D341Med (cell line): ENCODE data around the gene JUN.

Experiments
- DNase-seq: peaks from one replicate; pipeline ENCODE4 v3.0.0; 2012; ENCODE audit warnings: low spot score

Gene JUN

DNA sequence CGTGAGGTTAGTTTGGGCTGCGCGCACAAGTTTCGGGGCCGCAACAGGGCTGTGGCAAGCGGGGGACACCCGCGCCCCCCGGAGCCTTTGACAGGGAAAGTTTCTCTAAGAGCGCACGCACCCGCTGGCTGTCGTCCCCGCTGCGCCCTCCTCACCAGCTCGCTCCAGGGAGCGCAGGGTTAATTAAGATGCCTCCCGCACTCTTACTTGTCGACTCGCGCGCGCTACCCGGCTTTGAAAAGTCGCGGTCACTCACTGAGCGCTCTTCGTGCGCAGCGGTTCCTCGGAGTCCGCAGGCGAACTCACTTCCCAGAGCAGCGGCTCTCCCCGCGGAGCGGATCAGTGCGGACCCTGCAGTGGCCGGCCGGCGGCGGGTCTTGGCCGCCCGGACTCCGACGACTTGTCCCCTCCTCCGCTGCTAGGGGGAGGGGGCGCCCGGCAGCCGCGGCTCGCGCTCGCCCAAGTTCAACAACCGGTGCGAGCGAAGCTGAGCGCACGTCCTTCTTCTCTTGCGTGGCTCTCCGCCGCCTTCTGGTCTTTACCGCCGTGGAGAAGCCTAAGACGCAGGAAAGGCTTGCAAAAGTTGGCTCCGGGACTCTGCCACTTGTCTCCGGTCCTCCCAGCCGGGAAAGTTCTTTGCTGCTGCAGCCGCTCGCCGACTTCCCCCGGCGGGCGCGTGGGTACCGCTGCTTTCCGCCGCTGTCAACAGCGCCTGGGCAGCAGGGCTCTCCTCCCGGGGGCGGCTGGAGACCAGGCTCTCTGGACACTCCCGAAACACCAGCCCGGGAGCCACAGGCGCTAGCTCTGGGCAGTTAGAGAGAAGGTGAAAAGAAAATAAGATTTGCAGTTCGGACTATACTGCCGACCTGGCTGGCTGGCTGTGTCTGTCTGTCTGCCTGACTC, 506 bp downstream of the JUN start:
- peak; percentile 46 for DNase-seq

- peak; percentile 58 for DNase-seq
Observed at GRCh38 chr1:58782178-58783089, 1.4 kb downstream of the JUN start.

- peak; percentile 66 for DNase-seq
Observed at GRCh38 chr1:58781541-58782177, 2.2 kb downstream of the JUN start.

- no peak for DNase-seq
Observed at GRCh38 chr1:58780836-58781452, 2.9 kb downstream of the JUN start.

DNA sequence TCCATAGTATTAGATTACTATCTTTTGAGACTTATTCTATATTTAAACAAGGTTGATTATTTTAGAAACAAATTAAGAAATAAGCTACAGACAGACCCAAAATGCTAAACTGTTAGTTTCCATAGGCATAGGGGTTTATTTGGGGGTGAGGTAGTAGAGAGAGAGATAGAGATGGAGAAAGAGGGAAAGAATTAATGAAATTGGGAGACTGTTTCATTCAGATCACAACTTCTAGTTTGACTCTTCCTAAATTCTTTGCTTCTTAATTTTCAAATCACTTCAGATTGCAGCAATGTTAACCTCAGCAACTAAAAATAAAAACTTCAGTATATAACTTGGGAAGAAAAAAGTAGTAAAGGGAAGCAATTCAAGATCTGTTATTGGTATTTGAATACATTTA, 3.4 kb downstream of the JUN start:
- DNase-seq, result no peak

GRCh38 chr1:58779801-58780382, 4.0 kb downstream of the JUN start:
- DNase-seq, result no peak

GRCh38 chr1:58779059-58779754, 4.6 kb downstream of the JUN start:
- no peak for DNase-seq

DNA sequence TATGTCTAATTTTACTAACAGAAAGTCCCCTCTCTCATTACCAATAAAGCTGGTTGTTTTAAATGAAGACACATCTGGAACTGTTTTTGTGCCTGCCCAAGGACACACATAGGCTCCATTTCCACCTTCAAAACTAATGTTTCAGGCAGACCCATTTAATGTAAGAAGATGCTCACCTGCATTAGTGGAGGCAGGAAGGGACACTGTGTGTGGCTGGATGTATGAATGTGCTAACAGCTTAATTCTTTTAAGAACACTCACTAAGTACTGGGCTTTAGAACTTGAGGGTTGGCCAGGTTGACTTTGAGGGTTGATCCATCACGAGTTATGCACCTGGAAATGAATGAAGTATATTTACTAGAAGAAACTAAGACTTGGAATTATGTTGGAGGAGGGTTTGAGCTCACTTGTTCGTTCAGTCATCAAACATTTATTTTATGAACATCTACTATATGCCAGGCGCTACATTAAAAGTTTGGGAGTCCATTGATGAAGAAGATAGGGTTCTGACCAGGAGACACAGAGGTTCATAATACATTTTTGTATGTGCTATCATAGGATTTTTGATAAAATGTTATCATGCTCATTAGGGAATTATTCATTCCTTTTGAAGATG, 5.4 kb downstream of the JUN start:
- DNase-seq, result no peak

DNA sequence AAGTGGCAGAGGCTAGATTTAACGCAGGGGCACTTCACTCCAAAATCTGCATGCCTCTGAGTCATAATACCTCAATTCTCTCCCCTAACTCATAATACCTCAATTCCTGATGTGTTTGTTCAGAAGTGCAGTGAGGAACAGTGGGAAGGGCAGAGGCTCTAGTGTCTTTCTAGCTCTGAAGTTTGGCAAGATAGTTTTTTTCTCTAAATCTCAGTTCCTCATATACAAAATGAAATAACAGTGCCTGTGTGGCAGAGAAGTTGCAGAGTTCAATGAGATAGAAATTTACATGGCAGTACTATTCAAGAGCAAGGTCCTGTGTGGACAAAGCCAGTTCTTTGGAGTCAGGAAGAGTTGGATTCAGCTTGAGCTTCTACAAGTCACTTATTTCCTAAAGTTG, 9.8 kb downstream of the JUN start:
- DNase-seq, result no peak

DNA sequence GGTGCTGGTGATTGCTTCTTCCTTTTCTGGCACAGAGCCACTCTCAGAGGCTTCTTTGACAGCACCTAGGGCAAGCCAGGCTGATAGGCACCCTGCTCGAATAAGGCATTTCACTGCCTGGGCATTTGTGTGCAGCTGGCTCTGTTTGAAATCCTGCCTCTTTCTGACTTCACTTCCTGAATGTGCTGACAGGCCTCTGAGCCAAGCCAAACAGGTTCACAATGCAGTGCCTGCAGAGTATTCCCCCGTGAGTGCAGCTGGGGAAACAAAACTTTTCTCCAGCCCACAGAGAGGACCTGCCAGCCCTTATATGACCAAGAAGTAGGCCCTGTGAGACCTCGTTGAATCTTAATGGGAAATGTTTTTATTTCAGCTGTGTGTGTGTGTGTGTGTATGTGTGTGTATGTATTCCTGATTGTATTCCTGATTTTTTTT, 10.4 kb downstream of the JUN start:
- no peak for DNase-seq

GRCh38 chr1:58769809-58770320, 14.0 kb downstream of the JUN start:
- no peak for DNase-seq

DNA sequence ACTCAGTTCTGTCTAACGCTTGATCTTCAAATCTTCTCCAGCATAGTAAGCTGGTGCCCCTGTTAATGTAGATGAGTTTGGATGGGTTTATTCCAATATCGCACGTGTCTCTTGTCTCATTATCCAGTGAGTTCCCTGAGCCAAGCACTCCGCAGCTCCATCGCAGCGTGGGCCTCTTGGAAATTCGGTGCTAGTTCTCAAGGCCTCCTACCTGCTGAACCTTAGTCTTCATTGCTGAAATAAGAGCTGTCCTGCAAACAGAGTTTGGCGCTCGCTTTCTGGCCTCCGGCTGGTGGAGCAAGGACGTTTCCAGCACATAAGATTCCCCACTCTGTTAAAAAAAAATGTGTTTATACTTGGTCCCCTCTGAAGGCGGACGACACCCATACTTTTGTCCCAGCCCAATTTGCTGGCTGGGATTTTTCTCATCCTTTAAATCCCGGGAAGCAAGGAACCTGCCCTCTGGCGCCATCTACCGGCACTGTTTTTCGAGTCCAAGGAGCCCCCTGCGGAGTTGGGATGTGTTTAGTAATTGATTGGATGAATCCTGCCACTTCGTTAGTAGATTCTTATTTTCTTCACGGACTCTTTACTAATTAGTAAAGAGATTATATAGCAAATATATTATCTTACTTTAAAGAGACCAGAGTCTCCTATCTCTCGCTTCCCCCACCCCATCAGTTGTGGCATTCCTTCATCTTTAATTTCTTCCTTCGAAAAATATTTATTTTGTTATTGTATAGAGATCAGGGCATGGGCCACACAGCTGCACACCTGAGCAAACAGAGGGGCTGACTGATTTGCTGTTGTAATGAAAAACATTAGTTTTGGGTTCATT, 14.7 kb downstream of the JUN start:
- DNase-seq, result peak; percentile 78

- DNase-seq, result no peak
Observed at GRCh38 chr1:58768191-58768731, 15.6 kb downstream of the JUN start.

- DNase-seq, result no peak
Observed at GRCh38 chr1:58767143-58767542, 16.7 kb downstream of the JUN start.

- no peak for DNase-seq
Observed at GRCh38 chr1:58765441-58765840, 18.4 kb downstream of the JUN start.

- DNase-seq, result no peak
Observed at GRCh38 chr1:58765006-58765405, 18.8 kb downstream of the JUN start.

- no peak for DNase-seq
Observed at GRCh38 chr1:58764294-58764978, 19.4 kb downstream of the JUN start.

DNA sequence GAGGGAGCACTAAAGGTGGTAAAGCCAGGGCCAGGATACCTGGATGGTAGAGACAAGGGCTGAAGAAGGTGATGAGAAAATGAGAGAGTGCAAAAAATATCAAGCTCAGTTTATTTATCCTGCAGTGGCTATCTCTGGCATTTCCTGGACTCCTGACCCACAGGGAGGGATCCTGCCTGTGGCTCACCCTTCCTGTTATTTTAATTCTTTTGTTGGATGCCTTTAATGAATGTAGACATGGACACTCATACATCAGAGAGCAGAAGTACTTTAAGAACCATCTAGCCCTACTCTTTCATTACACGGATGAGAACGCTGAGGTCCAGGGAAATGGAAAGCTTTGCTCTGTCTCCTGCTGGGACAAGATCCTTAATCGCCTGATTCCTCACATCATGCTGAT, 20.6 kb downstream of the JUN start:
- DNase-seq, result no peak
